ENCODE results near the gene CHRNA3.
A peak's percentile ranks its signal among the peaks of the same experiment; 100 is the strongest.

Gene CHRNA3

GRCh38 chr15:78620527-78621421 is at the start of gene CHRNA3:
CHRNA3 (minus strand) TSS chr15:78620996; CDS start chr15:78620794, 202 bp downstream.
- DNase-seq = no peak

DNA sequence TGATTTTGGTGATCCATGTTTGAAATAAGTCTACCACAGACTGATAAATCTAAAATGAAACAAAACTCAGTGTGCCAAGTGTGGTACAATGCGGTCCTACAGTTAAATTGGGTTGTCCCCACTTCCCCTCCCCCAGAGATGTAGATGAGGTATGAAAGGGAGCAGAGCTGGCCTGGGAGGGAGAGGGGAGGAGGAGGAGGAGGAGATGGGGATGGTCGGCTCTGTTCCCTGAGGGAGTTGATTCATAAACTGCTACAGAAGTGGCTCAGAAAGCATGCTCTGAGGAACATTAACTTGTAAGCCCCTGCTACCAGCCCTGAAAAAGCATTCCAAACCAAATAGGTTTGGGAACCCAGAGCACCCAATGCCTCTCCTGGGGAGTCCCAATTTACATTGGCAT is 48.2 kb upstream of the CHRNA3 start:
- no peak for DNase-seq

- DNase-seq = no peak
Observed at GRCh38 chr15:78667578-78668236, 46.9 kb upstream of the CHRNA3 start.

DNA sequence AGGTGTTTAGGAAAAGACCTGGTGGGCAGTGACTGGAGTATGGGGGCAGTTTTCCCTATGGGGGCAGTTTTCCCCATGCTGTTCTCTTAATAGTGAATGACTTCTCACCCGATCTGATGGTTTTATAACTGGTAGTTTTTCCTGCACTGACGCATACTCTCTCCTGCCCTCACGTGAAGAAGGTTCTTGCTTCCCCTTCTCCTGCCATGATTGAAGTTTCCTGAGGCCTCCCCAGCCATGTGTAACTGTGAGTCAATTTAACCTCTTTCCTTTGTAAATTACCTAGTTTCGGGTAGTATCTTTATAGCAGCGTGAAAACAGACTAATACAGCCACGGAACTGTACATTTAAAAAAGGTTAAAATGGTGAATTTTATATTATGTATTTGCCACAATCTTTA is 45.2 kb upstream of the CHRNA3 start:
- DNase-seq = no peak

DNA sequence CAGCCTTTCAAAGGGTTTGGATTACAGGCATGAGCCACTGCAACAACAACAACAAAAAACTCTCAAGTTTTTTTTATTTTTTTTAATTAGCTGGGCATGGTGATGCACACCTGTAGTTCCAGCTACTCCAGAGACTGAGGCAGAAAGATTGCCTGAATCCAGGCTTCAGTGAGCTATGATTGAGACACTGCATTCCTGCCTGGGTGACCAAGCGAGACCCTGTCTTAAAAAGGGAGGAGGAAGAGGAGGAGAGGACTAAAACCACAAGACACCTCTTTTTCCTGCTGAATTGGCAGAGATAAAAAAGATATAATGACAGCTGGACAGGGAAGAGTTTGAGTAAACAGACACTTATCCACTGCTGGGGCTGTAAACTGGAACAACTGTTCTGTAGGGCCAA is 42.9 kb upstream of the CHRNA3 start:
- no peak for DNase-seq

- no peak for DNase-seq
Observed at GRCh38 chr15:78662028-78662427, 41.2 kb upstream of the CHRNA3 start.

GRCh38 chr15:78661001-78661400 is 40.2 kb upstream of the CHRNA3 start:
- DNase-seq = no peak

DNA sequence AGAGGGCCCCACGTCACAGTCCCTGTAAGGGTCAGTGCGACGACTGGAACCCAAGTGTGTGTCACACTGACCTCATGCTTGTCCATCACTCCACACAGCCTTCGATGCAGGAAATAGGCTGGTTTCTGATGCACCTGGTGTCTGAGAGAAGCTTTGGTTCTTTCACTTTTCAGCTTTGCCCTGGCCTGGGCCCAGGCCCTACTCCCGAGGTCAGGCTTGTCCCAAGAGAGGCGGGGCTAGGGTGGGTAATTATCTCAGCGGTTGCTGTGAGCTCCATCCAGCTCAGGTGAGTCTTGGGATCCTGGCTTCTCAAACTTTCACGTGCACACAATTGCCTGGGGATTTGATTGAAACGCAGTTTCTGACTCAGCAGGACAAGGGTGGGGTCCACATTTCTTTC is 39.8 kb upstream of the CHRNA3 start:
- DNase-seq = no peak

DNA sequence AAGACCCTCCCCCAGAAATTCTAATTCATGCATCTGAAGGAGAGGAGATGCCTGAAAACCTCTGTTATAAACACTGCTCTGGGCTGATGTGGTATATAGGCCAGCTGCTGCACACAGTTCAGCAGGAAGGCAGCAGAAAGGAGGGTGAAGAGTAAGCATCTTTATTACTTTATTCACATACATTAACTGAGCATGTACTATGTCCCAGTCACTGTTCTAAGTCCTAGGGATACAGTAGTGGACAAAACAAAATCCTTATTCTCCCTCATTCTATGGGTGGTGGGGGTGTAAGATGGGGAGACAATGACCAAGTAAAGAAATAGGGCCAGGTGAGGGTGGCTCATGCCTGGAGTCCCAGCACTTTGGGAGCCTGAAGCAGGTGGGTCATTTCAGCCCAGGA is 38.0 kb upstream of the CHRNA3 start:
- no peak for DNase-seq

GRCh38 chr15:78654272-78654671 is 33.5 kb upstream of the CHRNA3 start:
- no peak for DNase-seq

GRCh38 chr15:78651930-78652615 is 31.3 kb upstream of the CHRNA3 start:
- DNase-seq = no peak

GRCh38 chr15:78651007-78651406 is 30.2 kb upstream of the CHRNA3 start:
- no peak for DNase-seq

DNA sequence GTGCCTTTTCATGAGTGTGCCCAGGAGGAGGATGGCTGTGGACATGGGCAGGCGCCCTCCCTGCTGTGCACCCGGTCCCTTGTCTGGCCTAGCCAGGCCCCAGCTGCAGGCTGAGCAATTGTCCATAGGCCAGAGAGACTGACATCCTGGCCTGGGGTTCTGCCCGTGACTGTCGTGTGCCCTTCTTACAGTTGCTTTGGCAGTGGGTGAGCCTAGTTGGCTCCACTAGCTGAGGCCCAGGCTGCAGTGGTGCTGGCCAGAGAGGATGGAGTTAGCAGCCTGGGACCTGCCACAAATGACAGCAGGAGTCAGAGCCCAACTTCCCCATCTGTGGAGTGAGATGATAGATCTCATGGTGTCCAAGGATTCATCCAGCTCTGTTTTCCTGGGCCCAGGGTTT is 29.2 kb upstream of the CHRNA3 start:
- no peak for DNase-seq

- DNase-seq = no peak
Observed at GRCh38 chr15:78645009-78645408, 24.2 kb upstream of the CHRNA3 start.

- no peak for DNase-seq
Observed at GRCh38 chr15:78642331-78642730, 21.5 kb upstream of the CHRNA3 start.

- DNase-seq = no peak
Observed at GRCh38 chr15:78641749-78642275, 21.0 kb upstream of the CHRNA3 start.

- peak in 1 of 4 experiments; percentile 17 for DNase-seq
Observed at GRCh38 chr15:78641102-78641748, 20.4 kb upstream of the CHRNA3 start, which contains the start of gene CHRNB4. CHRNB4 (minus strand) TSS chr15:78641210; CDS start chr15:78641133, 77 bp downstream.

DNA sequence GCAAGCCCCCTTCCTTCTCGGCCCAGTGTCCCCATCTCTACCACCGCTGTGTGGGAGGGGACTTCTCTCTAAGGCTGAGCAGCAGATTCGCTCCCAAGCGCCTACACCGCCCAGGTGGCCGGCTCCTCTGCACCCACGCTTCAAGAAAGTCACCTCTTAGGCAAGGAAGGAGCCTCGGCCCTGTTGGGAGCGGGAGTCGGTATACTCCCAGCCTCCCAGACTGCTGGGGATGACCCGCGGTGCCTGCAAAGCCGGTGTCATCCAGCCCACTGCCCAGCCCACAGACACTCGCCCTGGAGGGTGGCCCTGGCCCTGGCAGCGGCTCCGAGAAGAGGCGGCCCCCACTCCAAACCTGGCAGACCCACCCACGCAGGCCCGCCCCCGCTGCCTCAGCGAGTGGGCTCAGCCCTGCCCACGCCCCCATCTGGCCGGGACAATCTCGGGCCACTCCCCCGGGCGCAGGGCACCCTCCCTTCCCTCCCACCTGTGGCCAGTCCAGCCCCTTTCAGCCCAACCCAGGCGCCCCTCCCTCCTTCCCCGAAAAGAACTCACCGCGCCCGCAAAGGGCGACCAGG is 19.8 kb upstream of the CHRNA3 start:
- no peak for DNase-seq

DNA sequence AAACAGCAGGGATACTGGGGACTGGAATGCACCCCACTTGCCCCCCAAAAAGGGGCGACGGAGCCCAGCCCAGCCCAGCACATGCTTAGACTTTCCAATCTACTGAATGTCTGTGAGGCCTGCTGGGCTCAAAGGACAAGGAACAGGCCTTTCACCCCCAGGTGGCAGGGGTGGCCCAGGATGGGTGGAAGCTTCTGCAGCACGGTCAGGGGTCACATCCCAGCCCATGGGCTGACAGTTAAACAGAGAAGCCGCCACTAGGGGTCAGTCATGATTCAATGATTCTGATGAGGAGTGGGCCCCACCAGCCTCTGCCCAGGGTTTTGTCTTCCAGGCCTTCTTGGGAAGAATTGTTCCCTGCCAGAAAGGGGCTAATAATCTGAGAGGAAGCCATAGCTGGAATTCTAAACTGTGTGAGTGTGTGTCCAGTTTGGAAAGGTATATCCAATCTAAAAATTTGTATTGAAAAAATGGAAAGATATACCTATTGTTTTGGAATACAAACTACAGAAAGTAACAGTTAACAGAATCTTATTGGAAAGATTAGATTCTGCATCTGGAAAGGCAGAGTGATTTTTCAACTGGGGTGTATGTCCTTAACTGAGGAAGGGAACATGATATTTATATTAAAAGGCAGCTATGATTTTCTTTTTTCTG is 18.0 kb upstream of the CHRNA3 start:
- peak in 2 of 4 experiments; percentile 4 to 23 for DNase-seq

- DNase-seq = no peak
Observed at GRCh38 chr15:78637776-78638435, 17.1 kb upstream of the CHRNA3 start.

GRCh38 chr15:78636378-78636859 is 15.6 kb upstream of the CHRNA3 start:
- DNase-seq = no peak

Data from activated naive CD4-positive, alpha-beta T cell (primary cell).